Tibial nerve (tissue), 4 donors: ENCODE data around the gene CLCN7. TPM values are rescaled to one million over a fixed set of nuclear protein-coding genes. Genes with fewer than 3 reads are reported as not detected.
"Not testable (repeated sequence)": the region's sequence is repeated elsewhere in the genome, so short reads cannot be mapped to it uniquely, and the experiment has no call there.

Experiments
- DNase-seq, 2 donors: peaks; one replicate each; pipeline ENCODE4 v3.0.0-alpha.2; 2019; ENCODE audit warnings: low spot score in 2 of 2
- H3K27ac ChIP-seq, 4 donors: fragments of 200-600 bp; sonication (generic) in 3 of 4; one replicate each; pipeline ENCODE4 v1.5.1; 2017 to 2019; ENCODE audit warnings: mild to moderate bottlenecking in 1 of 4
- H3K27me3 ChIP-seq, 2 donors: fragments of 200-600 bp; sonication (generic) in 1 of 2; one replicate each; pipeline versions ENCODE4 v1.5.1 to v1.6.0; 2017 to 2019
- H3K36me3 ChIP-seq, 3 donors: fragments of 200-600 bp; sonication (generic); one replicate each; pipeline ENCODE4 v1.5.1; 2018 to 2019
- H3K4me1 ChIP-seq, 4 donors: fragments of 200-600 bp; sonication (generic) in 3 of 4; one replicate each; pipeline ENCODE4 v1.5.1; 2017 to 2019
- H3K4me3 ChIP-seq, 4 donors: fragments of 200-600 bp; sonication (generic) in 3 of 4; one replicate each; pipeline ENCODE4 v1.5.1; 2017 to 2019; ENCODE audit warnings: mild to moderate bottlenecking in 1 of 4, moderate library complexity in 1 of 4
- H3K9me3 ChIP-seq, 4 donors: fragments of 200-600 bp; sonication (generic) in 3 of 4; one replicate each; pipeline ENCODE4 v1.5.1; 2017 to 2019
- EP300 ChIP-seq, 2 donors: sonication (generic); formaldehyde crosslinking; IDR thresholded peaks; one replicate each; pipeline ENCODE4 v1.6.1; 2017; ENCODE audit warnings: antibody characterized with exemption in 2 of 2, mild to moderate bottlenecking in 1 of 2
- POLR2A ChIP-seq, 2 donors: fragments of 450-650 bp; IDR thresholded peaks; one replicate each; pipeline ENCODE4 v1.6.1; 2017; ENCODE audit warnings: antibody characterized with exemption in 2 of 2, mild to moderate bottlenecking in 2 of 2, moderate library complexity in 2 of 2
- WGBS, 2 donors: methylation state at CpG; one replicate each; pipeline ENCODE4 v1.1.5; 2018; 5-methylcytosine and 5-hydroxymethylcytosine counted together
- total RNA-seq, 4 donors: library from RNA; depleted of rRNA; stranded (reverse); fragments of >200 nt; gene quantifications; one replicate each; pipeline ENCODE4 v1.1.0, GENCODE V29; 2016
- TF ChIP-seq, protein P1 (sequence below), 5 experiments: fragments of 200-600 bp in 3 of 5; fragments of 450-650 bp in 2 of 5; sonication (generic) in 3 of 5; IDR thresholded peaks; one replicate each; pipeline ENCODE4 v1.5.1; 2016 to 2019; ENCODE audit warnings: antibody characterized with exemption in 5 of 5, mild to moderate bottlenecking in 3 of 5, moderate library complexity in 2 of 5

CLCN7 gene
- total RNA-seq, 4 donors from 2014 or later, result 38.7 to 136 (median 73.1) TPM

GRCh38 chr16:1486551-1487390 is 11.9 kb upstream of the CLCN7 start:
- no peak overlapping the region for H3K4me3 ChIP-seq
- no peak for TF ChIP-seq EP300 (IDR thresholded peaks at IDR 0.05)
- TF ChIP-seq, protein P1, sequence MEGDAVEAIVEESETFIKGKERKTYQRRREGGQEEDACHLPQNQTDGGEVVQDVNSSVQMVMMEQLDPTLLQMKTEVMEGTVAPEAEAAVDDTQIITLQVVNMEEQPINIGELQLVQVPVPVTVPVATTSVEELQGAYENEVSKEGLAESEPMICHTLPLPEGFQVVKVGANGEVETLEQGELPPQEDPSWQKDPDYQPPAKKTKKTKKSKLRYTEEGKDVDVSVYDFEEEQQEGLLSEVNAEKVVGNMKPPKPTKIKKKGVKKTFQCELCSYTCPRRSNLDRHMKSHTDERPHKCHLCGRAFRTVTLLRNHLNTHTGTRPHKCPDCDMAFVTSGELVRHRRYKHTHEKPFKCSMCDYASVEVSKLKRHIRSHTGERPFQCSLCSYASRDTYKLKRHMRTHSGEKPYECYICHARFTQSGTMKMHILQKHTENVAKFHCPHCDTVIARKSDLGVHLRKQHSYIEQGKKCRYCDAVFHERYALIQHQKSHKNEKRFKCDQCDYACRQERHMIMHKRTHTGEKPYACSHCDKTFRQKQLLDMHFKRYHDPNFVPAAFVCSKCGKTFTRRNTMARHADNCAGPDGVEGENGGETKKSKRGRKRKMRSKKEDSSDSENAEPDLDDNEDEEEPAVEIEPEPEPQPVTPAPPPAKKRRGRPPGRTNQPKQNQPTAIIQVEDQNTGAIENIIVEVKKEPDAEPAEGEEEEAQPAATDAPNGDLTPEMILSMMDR (IDR thresholded peaks at IDR 0.05), result no peak
- no peak for TF ChIP-seq POLR2A (IDR thresholded peaks at IDR 0.05)
- no peaks in the 10 kb centered on the region for H3K27me3 ChIP-seq
- H3K9me3 ChIP-seq, result no peaks in the 10 kb centered on the region
- no peak overlapping the region for H3K27ac ChIP-seq
- no peak for DNase-seq
- 75 to 81% methylated on average over 24 to 31 of the region's 33 CpGs for WGBS, 2 donors
- H3K4me1 ChIP-seq, result no peaks in the 10 kb centered on the region
- no peaks in the 10 kb centered on the region for H3K36me3 ChIP-seq

DNA sequence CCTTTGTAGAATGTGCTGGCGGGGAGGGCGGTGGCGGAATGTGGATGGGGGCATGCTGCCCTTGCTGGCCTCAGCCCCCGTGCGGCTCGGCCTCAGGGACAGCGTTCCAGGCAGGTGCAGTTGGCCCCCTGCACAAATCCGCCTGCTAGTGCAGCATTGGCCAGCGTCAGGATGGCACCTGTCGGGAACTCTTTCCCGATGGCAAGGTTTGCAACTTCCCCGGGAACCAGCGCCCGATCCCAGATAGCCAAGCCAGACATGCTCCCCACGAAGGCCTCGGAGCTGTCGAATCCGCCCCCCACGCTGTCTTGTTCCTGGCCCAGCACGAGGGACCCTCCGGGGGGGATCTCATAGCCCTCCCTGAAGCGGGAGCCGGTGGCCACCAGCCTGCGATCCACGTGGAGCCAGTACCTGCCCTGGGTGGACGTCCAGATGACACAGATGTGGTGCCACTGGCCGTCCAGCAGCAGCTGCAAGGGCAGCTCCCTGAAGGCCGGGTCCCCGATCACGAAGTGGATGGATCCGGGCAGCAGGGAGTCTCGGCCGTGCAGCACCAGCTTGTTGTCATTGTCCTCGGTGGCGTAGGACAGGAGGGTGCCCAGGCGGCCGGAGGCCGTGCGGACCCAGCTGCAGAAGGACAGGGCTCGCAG is 11.1 kb upstream of the CLCN7 start:
- no peak overlapping the region for H3K27ac ChIP-seq
- DNase-seq, result no peak
- H3K36me3 ChIP-seq, result no peaks in the 10 kb centered on the region
- 91 to 92% methylated on average over 26 to 40 of the region's 40 CpGs for WGBS, 2 donors
- no peaks in the 10 kb centered on the region for H3K4me1 ChIP-seq
- no peaks in the 10 kb centered on the region for H3K27me3 ChIP-seq
- no peak overlapping the region for H3K4me3 ChIP-seq
- H3K9me3 ChIP-seq, result no peaks in the 10 kb centered on the region
- TF ChIP-seq EP300 (IDR thresholded peaks at IDR 0.05) (no peak), POLR2A (IDR thresholded peaks at IDR 0.05) (no peak)
- TF ChIP-seq, protein P1 (IDR thresholded peaks at IDR 0.05), result no peak

- DNase-seq, result no peak
- 80 to 86% methylated on average over 26 to 28 of the region's 28 CpGs for WGBS, 2 donors
- TF ChIP-seq, protein P1 (IDR thresholded peaks at IDR 0.05), result no peak
- no peak for TF ChIP-seq EP300 (IDR thresholded peaks at IDR 0.05)
- no peak for TF ChIP-seq POLR2A (IDR thresholded peaks at IDR 0.05)
- H3K4me3 ChIP-seq, result no peak overlapping the region
- H3K9me3 ChIP-seq, result no peaks in the 10 kb centered on the region
- H3K36me3 ChIP-seq, result no peaks in the 10 kb centered on the region
- no peaks in the 10 kb centered on the region for H3K4me1 ChIP-seq
- no peaks in the 10 kb centered on the region for H3K27me3 ChIP-seq
- H3K27ac ChIP-seq, result no peak overlapping the region
These were observed 7.3 kb upstream of the CLCN7 start for GRCh38 chr16:1481906-1482835.

DNA sequence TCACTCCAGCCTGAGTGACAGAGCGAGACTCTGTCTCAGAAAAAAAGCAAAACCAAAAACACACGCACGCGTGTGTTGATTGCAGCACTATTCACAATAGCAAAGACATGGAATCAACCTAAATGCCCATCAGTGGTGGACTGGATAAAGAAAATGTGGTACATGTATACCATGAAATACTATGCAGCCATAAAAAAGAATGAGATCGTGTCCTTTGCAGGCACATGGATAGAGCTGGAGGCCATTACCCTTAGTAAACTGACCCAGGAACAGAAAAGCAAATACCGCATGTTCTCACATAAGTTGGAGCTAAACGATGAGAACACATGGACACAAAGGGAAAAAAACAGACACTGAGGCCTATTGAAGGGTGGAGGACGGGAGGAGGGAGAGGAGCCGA is 4.1 kb upstream of the CLCN7 start:
- WGBS, 2 donors, result 93 to 94% methylated on average over 9 of the region's 9 CpGs
- DNase-seq, H3K4me3 ChIP-seq: not testable (repeated sequence)

GRCh38 chr16:1477033-1477432 is 2.2 kb upstream of the CLCN7 start:
- no peak overlapping the region for H3K4me3 ChIP-seq
- H3K36me3 ChIP-seq, result no peaks in the 10 kb centered on the region
- H3K27ac ChIP-seq, result no peak overlapping the region
- no peaks in the 10 kb centered on the region for H3K27me3 ChIP-seq
- H3K4me1 ChIP-seq, result peaks cover 0 to 30% (median 13%) of the 10 kb centered on the region in 4 donors
- TF ChIP-seq POLR2A (IDR thresholded peaks at IDR 0.05) (no peak), EP300 (IDR thresholded peaks at IDR 0.05) (no peak)
- TF ChIP-seq, protein P1 (IDR thresholded peaks at IDR 0.05), result no peak
- no peak for DNase-seq
- H3K9me3 ChIP-seq, result no peaks in the 10 kb centered on the region
- WGBS, 2 donors, result 95 to 96% methylated on average over 10 of the region's 10 CpGs

More for the DNA sequence above, 4.1 kb upstream of the CLCN7 start:
- not testable (repeated sequence) for H3K27ac ChIP-seq, H3K9me3 ChIP-seq, H3K27me3 ChIP-seq, H3K36me3 ChIP-seq
- H3K4me1 ChIP-seq, result peaks cover 0 to 14% (median 7%) of the 10 kb centered on the region in 4 donors
